ENCODE data around the gene FAM186B.

Gene FAM186B

GRCh38 chr12:49567611-49568441, 37.6 kb downstream of the FAM186B start, which contains the start of gene MCRS1:
Gene MCRS1, minus strand, starts transcription at chr12:49568142. Its CDS starts 1,411 bp downstream, at chr12:49566731.
- DNase-seq (ENCODE audit: low read depth in 2 of 2, low spot score in 1 of 2), result peak; percentile 78 to 80

DNA sequence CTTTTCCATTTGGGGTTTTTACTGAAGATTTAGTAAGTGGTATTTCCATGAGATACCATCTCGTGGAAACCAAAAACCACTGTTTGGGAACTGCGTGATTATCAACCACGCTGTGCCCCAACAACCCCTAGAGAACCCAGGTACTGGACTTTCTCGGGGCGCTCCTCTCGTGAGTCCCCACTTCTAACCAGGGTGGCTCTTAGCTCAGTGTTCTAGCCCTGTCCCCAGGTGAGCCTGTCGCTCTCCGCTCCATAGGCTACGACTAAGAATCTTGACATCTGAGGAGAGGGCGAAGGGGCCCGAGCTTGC, 38.2 kb downstream of the FAM186B start:
- DNase-seq (ENCODE audit: low read depth in 2 of 2, low spot score in 1 of 2), result no peak

GRCh38 chr12:49566361-49566760, 39.1 kb downstream of the FAM186B start:
- DNase-seq (ENCODE audit: low read depth in 2 of 2, low spot score in 1 of 2), result no peak

DNA sequence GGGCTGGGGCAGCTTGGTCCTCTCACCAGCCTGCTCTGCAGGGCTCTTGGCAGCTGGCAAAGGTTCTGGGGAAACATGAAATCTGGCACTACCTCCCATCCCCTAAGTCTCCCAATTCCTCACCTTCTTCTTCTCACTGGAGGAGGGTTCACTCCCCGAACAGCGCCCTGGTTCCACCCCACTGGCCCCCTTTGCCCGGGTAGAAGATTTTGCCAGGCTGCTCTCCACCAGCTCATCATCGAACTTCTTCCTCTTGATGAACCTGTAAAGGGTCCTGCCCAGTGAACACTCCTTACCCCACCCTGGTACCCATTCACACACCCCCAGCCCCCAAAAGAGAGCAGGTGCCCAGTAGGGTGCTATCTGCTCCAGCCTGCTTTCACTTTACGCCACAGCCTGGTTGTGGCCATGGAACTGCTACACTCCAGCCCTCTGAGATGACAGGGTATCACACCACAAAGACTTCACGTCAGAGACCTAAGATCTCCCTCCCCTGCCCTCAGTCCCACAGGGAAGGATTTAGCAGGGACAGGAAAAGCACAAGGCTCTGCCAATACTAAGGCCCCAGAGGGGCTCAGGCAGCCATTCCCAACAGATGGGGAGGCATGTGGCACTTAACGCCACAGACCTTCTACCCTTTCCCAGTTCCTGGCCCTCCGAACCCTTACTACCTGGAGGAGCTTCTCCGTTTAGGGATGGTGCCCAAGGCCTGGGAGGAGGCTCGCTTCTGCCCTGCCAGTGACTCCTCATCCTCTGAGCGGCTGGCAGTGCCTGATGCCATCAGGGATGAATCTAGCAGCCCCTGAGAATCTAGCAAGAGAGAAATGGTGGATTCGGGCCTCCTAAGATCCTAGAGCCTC, 39.8 kb downstream of the FAM186B start:
- DNase-seq (ENCODE audit: low read depth in 2 of 2, low spot score in 1 of 2), result no peak

GRCh38 chr12:49564686-49565405, 40.6 kb downstream of the FAM186B start:
- no peak for DNase-seq (ENCODE audit: low read depth in 2 of 2, low spot score in 1 of 2)

GRCh38 chr12:49563951-49564685, 41.3 kb downstream of the FAM186B start:
- no peak for DNase-seq (ENCODE audit: low read depth in 2 of 2, low spot score in 1 of 2)

DNA sequence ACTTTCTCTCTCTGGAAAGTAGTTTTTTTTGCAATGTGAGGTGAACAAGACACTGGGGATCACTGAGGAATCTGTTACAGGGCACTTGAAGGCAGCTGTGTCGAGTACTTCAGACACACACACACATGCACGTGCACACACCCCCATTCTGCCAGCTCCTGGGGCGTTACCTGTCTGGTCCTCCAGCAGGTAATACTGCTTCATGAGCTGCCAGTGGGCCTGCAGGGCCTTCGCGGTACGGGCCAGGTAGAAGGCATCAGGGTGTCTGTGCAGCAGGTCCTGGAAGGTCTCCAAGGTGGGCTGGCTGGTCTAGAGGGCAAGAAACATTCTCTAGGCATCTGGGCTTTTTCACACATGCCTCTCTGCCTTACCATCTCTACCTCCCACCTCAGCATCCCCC, 42.6 kb downstream of the FAM186B start:
- no peak for DNase-seq (ENCODE audit: low read depth in 2 of 2, low spot score in 1 of 2)

DNA sequence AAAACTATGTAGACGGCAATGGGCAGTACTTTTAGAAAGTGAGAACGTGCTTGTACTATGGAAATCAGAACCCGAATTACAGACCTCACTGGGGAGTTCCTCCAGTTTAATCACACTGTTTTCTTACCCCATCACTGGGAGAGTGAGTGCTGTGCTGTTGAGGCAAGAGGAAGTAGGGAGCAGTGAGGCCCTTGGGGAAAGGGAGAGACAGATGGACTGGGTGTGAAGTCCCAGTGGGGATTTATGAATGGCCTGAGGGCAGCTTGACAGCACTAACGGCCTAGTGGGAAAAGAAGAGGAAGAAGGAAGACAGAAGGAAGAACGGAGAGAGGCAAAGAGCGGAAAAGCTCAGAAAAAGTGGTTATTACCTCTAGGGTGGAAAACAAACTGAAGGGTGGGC, 43.2 kb downstream of the FAM186B start:
- DNase-seq (ENCODE audit: low read depth in 2 of 2, low spot score in 1 of 2), result no peak

DNA sequence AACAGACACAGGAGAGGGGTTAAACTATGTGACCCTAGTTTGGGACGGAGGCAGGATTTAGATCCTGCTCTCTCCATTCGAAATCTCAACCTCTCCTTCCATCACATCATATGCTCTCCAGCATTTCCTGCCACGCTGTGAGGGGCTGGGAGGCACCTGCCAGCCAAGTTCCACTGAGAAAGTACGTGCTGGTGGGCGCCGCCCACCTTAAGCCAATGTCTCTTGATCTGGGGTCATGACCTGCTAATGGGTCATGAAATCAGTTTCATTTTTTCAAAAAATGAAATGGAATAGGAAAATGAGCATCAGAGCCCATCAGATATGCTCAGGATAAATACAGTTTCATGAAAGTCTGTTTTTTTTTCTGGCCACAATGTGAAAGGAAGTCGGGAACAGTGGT, 44.7 kb downstream of the FAM186B start:
- no peak for DNase-seq (ENCODE audit: low read depth in 2 of 2, low spot score in 1 of 2)

DNA sequence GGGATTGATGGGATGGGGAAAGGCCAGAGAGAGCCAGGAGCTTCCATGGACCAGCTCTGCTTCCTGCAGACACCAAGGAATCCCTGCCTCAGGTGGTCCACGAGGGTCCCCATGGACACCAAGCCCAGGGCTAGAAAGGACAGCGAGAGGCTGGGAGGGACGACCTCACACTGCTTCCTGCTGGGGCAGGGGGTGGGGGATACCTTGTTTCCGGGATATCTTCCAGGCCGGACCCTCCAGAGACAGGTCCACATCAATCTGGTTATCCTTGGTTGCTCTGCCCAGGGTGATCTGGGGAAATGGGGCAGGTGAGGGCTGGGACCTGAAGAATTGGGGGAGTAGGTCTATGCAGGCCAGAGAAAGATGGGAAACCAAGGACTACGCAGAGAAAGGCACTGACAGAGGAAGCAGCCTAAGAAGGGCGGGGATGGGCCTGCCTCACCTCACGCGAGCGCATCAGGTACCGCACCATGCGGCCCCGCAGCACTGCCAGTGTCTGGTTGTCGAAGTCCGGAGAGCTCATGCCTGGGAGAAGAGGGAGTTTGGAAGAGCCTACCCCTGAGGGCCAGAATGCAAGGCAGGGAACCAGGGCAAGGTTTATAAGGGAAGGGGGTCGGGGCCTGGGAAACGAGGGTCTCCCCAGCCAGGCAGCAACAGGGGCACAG, 46.3 kb downstream of the FAM186B start:
- DNase-seq (ENCODE audit: low read depth in 2 of 2, low spot score in 1 of 2), result no peak

DNA sequence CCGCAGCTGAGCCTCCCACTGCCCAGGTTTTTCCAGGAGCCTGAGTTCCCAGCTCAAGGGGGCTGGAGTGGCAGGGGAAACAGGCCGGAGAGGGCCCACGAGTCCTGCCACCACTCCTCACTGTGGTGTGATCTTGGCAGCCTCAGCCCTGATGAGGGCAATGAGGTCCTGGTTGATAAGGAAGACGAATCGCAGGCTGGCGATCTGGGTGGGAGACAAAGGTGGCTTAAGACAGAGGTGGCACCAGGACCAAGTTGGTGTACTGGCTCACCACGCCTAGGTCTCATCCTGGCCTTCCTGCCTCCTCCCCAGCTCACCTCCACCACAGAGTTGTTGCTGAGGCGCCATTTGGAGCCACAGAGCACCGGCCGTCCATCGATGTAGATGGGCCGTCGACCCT, 46.9 kb downstream of the FAM186B start:
- no peak for DNase-seq (ENCODE audit: low read depth in 2 of 2, low spot score in 1 of 2)

DNA sequence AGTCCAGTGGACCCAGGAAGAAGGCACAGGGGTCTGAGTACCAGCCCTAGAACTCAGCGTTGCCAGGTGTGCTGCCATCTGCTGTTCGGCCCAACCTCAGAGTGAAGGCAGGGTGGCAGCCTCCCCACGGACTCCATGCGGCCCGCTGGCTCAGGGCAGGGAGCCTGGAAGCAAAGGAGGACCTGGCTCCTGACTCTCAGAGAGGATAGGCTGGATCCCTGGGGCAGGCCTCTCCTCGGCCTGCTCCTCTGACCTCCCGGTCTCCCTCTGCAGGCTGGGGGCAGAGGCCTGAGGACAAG, 47.6 kb downstream of the FAM186B start:
- no peak for DNase-seq (ENCODE audit: low read depth in 2 of 2, low spot score in 1 of 2)

- DNase-seq (ENCODE audit: low read depth in 2 of 2, low spot score in 1 of 2), result no peak
Measured at GRCh38 chr12:49557187-49557916, 48.1 kb downstream of the FAM186B start.

- DNase-seq (ENCODE audit: low read depth in 2 of 2, low spot score in 1 of 2), result no peak
Measured at GRCh38 chr12:49556391-49557186, 48.9 kb downstream of the FAM186B start.

DNA sequence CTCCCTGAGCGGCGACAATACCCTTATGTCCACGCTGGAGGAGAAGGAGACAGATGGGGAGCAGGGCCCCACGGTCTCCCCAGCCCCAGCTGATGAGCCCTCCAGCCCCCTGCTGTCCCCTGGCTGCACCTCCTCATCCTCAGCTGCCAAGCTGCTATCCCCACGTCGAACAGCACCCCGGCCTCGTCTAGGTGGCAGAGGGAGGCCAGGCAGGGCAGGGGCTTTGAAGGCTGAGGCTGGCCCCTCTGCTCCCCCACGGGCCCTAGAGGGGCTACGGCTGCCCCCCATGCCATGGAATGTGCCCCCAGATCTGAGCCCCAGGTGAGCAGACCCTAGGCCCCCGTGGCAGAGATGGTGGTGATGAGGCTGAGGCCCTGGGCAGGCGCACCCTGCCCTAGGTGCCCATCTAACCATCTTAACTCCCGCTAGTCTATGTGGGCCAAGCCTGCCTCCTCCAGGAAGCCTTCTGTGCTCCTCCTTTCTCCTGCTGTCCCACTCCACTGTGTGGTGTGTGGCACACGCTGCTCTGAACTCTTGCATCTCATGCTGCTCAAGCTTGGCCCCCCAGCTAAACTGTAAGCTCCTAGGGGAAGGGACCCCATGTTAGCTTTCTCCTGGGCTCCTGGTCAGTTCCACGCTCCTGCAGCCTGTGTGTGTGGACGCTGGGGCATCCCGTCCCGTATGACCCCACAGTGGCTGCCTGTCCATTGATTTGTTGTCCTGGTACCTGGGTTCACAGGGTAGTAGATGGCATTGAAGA, 49.6 kb downstream of the FAM186B start:
- DNase-seq (ENCODE audit: low read depth in 2 of 2, low spot score in 1 of 2), result no peak

- DNase-seq (ENCODE audit: low read depth in 2 of 2, low spot score in 1 of 2), result no peak
Measured at GRCh38 chr12:49554266-49554665, 51.2 kb downstream of the FAM186B start.

GRCh38 chr12:49553512-49554088, 51.8 kb downstream of the FAM186B start:
- no peak for DNase-seq (ENCODE audit: low read depth in 2 of 2, low spot score in 1 of 2)

DNA sequence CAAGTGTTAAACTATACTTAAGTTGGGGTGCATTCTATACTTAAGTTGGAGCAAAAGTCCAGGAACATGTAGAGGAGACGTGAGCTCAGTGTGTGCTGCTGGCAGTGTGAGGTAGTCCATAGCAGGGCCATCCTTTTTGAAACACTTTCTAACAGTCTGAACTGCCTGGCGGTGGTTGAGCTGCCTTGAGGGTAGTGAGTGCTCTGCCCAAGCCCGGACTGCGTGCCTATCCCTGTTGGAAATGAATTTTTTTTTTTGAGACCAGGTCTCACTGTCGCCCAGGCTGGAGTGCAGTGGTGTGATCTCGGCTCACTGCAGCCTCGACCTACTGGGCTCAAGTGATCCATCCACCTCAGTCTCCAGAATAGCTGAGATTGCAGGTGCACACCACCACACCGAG, 52.5 kb downstream of the FAM186B start:
- DNase-seq (ENCODE audit: low read depth in 2 of 2, low spot score in 1 of 2), result no peak

Data from stimulated activated CD8-positive, alpha-beta memory T cell treated with anti-CD3 and anti-CD28 coated beads, Interleukin-4, amount 100 ng/mL, for 4 hours (primary cell).